ENCODE results near the gene RAD23A.

RAD23A gene

GRCh38 chr19:12996406-12997094, 50.9 kb downstream of the RAD23A start:
- in situ Hi-C loops (cut with HindIII; ENCODE audit: low pct_ligation_motif_present, low pct_unique_long_range_greater_than_20kb, low sequenced_read_pairs) = no loop called here

DNA sequence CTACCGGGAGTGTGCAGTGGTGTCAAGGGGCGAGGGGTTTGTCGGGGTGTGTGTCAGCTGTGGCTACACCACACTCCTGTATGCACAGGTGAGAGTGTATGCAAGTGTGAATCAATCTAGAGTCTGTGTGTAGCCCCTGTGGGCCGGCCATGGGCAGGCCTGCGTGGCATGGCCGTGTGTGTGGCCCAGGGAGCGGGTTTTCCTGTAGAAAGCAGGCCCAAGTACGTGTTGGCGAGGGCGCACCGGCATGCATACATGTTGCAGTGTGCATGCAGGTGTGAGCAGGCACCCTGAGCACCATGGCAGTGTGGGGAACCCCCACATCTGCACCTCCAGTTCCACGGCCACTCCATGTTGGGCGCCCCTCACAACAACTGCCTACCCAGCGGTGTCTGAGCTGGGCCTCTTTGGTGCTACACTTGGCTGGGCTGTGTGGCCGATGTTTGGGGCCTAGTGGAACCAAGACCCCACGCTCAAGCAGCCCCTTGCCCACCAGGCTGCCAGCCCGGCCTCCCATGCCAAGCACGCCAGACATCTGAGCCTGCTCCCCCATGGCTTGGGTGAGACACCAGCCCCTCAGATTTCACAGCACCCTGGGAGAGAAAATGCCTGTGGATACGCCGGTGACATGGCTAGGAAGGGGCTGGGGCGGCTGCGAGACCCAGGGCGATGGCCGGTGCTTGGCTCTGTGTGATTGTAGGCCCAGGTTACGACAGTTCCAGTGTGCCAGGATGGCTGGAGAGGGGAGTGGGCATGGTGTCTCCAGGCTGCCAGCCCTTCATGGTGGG, 51.7 kb downstream of the RAD23A start:
- in situ Hi-C loops (cut with HindIII; ENCODE audit: low pct_ligation_motif_present, low pct_unique_long_range_greater_than_20kb, low sequenced_read_pairs) = no loop called here
- no peak for DNase-seq

More at GRCh38 chr19:12996406-12997094, 50.9 kb downstream of the RAD23A start:
- DNase-seq = peak; percentile 39

- DNase-seq = no peak
- in situ Hi-C loops (cut with HindIII; ENCODE audit: low pct_ligation_motif_present, low pct_unique_long_range_greater_than_20kb, low sequenced_read_pairs) = no loop called here
Measured at GRCh38 chr19:12997967-12998940, 52.6 kb downstream of the RAD23A start.

DNA sequence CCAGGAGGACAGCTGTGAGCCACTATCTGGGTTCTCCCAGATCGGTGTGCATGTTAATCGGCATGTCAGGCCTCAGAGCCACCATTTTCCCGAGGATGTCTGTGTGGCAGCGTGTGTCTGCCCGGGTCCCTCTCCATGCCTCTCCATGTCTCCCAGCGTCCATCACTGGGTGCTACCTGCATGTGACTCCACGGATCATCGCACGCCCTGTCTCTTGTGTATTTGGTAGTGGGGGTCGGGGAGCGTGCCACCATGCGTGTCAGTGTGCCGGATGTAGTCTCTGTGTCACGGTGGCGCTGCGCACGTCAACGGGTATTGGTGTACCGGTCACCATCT, 55.5 kb downstream of the RAD23A start:
- DNase-seq = no peak
- in situ Hi-C loops (cut with HindIII; ENCODE audit: low pct_ligation_motif_present, low pct_unique_long_range_greater_than_20kb, low sequenced_read_pairs) = no loop called here

- in situ Hi-C loops (cut with HindIII; ENCODE audit: low pct_ligation_motif_present, low pct_unique_long_range_greater_than_20kb, low sequenced_read_pairs) = no loop called here
Measured at GRCh38 chr19:13001502-13002165, 56.0 kb downstream of the RAD23A start.

DNA sequence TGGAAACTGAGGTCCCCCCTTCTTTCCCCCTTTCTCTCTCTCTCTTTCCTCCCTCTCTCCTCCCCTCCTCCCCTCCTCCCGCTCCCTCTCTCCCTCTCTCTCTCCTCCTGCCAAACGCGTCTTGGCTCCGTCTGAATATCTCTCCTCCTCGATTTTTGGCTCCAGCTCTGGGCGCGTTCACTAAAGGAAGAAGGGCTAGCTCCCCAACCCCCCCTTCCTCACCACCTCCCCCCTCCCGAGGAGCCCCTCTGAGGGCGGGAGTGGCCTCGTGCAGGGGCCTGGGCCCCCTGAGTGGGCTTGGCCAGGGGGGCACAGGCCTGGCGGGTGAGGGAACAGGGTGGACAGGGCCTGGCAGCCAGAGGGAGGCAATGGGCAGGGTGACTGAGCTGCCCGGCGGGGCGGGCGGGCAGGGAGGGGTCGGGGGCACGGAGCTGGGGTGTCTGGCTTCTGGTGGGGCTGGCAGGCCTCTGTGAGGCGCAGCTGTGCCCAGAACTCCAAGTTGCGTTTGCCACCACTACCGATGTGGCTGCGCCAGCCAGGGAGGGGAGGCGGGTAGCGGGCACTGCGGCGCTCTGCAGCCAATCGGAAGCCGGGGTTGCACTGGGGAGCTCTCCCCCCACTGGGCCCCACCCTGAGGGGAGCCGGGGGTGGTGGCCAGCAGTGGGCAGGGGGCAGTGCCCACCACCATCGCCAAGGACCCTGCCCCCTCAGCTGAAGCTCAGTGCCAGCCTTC, 56.7 kb downstream of the RAD23A start:
- DNase-seq = no peak
- in situ Hi-C loops (cut with HindIII; ENCODE audit: low pct_ligation_motif_present, low pct_unique_long_range_greater_than_20kb, low sequenced_read_pairs) = no loop called here

More at GRCh38 chr19:13001502-13002165, 56.0 kb downstream of the RAD23A start:
- DNase-seq = no peak

GRCh38 chr19:13003081-13003480, 57.4 kb downstream of the RAD23A start:
- no peak for DNase-seq
- in situ Hi-C loops (cut with HindIII; ENCODE audit: low pct_ligation_motif_present, low pct_unique_long_range_greater_than_20kb, low sequenced_read_pairs) = no loop called here
